Measurements from ENCODE around the gene SMARCAL1. TPM values are rescaled to one million over a fixed set of nuclear protein-coding genes. Genes with fewer than 3 reads are reported as not detected.

The SMARCAL1 gene
- total RNA-seq, 1 donor: 21.7 TPM

DNA sequence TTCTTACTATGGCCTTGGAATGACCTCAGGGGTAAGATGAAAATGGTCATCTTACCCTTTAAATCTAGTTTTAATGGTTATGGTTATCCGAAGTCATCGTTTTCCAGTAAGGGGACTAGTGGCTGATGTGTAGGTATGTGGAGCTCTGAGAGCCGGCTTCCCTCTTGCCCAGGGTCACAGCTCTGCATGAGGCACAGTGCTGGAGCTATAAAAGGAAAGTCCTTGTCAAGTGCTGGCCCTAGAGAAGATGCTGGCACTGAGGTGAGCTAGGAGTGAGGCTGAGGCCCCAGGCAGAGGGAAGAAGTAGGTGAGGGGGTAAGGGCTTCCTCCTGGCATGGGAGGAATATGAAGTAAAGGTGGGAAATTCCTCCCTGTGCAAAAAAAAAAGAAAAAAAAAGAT is 35.0 kb downstream of the SMARCAL1 start:
- Histone ChIP-seq H3K79me2 (ENCODE audit: insufficient read depth, low read length) (no peaks in the 10 kb centered on the region), H3K4me3 (ENCODE audit: insufficient read depth, low read length) (no peak overlapping the region), H3K27me3 (ENCODE audit: insufficient read depth, low read length) (no peaks in the 10 kb centered on the region), H3K4me2 (ENCODE audit: insufficient read depth, low read length) (no peak overlapping the region), H3K36me3 (ENCODE audit: insufficient read depth, low read length) (peaks cover 49% of the 10 kb centered on the region), H3K9me3 (ENCODE audit: low read depth, low read length) (no peaks in the 10 kb centered on the region), H4K20me1 (ENCODE audit: insufficient read depth, low read length) (no peaks in the 10 kb centered on the region), H3K27ac (ENCODE audit: low read depth, low read length) (no peak overlapping the region), H2AFZ (ENCODE audit: low read length) (no peak overlapping the region), H3K4me1 (ENCODE audit: insufficient read depth, low read length) (peaks cover 17% of the 10 kb centered on the region)
- TF ChIP-seq, protein P1, sequence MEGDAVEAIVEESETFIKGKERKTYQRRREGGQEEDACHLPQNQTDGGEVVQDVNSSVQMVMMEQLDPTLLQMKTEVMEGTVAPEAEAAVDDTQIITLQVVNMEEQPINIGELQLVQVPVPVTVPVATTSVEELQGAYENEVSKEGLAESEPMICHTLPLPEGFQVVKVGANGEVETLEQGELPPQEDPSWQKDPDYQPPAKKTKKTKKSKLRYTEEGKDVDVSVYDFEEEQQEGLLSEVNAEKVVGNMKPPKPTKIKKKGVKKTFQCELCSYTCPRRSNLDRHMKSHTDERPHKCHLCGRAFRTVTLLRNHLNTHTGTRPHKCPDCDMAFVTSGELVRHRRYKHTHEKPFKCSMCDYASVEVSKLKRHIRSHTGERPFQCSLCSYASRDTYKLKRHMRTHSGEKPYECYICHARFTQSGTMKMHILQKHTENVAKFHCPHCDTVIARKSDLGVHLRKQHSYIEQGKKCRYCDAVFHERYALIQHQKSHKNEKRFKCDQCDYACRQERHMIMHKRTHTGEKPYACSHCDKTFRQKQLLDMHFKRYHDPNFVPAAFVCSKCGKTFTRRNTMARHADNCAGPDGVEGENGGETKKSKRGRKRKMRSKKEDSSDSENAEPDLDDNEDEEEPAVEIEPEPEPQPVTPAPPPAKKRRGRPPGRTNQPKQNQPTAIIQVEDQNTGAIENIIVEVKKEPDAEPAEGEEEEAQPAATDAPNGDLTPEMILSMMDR (IDR thresholded peaks at IDR 0.05; ENCODE audit: extremely low read depth, low read depth, low read length): no peak
- no peak for DNase-seq (ENCODE audit: insufficient read length, low spot score, missing footprints)

DNA sequence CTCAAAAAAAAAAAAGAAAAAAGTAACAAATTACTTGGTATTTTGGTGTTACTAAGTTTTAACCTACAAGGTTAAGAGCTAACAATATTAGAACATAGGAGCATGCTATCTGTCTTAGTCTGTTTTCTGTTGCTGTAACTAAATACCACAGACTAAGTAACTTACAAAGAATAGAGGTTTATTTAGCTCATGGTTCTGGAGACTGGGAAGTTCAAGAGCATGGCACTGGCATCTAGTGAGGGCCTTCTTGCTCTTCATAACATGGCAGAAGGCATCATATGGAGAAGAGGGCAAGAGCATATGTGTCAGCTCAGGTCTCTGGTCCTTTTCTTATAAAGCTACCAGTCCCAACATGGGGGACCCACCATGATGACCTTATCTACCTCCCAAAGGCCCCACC is 36.5 kb downstream of the SMARCAL1 start:
- TF ChIP-seq, protein P1 (IDR thresholded peaks at IDR 0.05; ENCODE audit: extremely low read depth, low read depth, low read length): no peak

DNA sequence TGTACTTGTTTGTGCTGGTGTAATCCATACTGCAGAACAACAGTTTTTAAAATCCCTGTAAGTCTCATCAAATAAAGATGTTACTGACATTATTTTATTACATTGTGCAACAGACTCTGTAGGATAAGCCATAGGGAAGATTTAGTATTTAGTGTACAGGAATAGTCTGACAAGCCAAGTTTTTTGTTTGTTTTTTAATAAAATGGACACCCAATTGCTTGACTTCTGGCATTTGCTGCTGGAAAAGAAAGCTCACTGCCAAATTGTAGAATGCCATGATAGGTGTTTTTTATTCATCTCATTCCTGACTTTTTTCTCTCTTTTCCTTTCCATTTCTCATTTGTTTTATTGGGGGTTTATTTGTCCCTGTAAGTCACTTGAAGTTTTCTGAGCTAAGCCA is 38.1 kb downstream of the SMARCAL1 start:
- no peak overlapping the region for H3K27ac ChIP-seq (ENCODE audit: low read depth, low read length)
- H3K9me3 ChIP-seq (ENCODE audit: low read depth, low read length): no peaks in the 10 kb centered on the region
- H3K4me1 ChIP-seq (ENCODE audit: insufficient read depth, low read length): peaks cover 6% of the 10 kb centered on the region
- no peaks in the 10 kb centered on the region for H3K79me2 ChIP-seq (ENCODE audit: insufficient read depth, low read length)
- H2AFZ ChIP-seq (ENCODE audit: low read length): no peak overlapping the region
- peaks cover 55% of the 10 kb centered on the region for H3K36me3 ChIP-seq (ENCODE audit: insufficient read depth, low read length)
- no peaks in the 10 kb centered on the region for H4K20me1 ChIP-seq (ENCODE audit: insufficient read depth, low read length)
- TF ChIP-seq, protein P1 (IDR thresholded peaks at IDR 0.05; ENCODE audit: extremely low read depth, low read depth, low read length): no peak
- H3K27me3 ChIP-seq (ENCODE audit: insufficient read depth, low read length): no peaks in the 10 kb centered on the region
- no peak for DNase-seq (ENCODE audit: insufficient read length, low spot score, missing footprints)
- H3K4me3 ChIP-seq (ENCODE audit: insufficient read depth, low read length): no peak overlapping the region
- no peak overlapping the region for H3K4me2 ChIP-seq (ENCODE audit: insufficient read depth, low read length)

More for the DNA sequence above, 36.5 kb downstream of the SMARCAL1 start:
- H2AFZ ChIP-seq (ENCODE audit: low read length): no peak overlapping the region
- no peak overlapping the region for H3K4me2 ChIP-seq (ENCODE audit: insufficient read depth, low read length)
- peaks cover 11% of the 10 kb centered on the region for H3K4me1 ChIP-seq (ENCODE audit: insufficient read depth, low read length)
- H3K79me2 ChIP-seq (ENCODE audit: insufficient read depth, low read length): no peaks in the 10 kb centered on the region
- H3K9me3 ChIP-seq (ENCODE audit: low read depth, low read length): no peaks in the 10 kb centered on the region
- no peak overlapping the region for H3K27ac ChIP-seq (ENCODE audit: low read depth, low read length)
- H3K27me3 ChIP-seq (ENCODE audit: insufficient read depth, low read length): no peaks in the 10 kb centered on the region
- no peak overlapping the region for H3K4me3 ChIP-seq (ENCODE audit: insufficient read depth, low read length)
- H4K20me1 ChIP-seq (ENCODE audit: insufficient read depth, low read length): no peaks in the 10 kb centered on the region
- DNase-seq (ENCODE audit: insufficient read length, low spot score, missing footprints): no peak
- peaks cover 49% of the 10 kb centered on the region for H3K36me3 ChIP-seq (ENCODE audit: insufficient read depth, low read length)

DNA sequence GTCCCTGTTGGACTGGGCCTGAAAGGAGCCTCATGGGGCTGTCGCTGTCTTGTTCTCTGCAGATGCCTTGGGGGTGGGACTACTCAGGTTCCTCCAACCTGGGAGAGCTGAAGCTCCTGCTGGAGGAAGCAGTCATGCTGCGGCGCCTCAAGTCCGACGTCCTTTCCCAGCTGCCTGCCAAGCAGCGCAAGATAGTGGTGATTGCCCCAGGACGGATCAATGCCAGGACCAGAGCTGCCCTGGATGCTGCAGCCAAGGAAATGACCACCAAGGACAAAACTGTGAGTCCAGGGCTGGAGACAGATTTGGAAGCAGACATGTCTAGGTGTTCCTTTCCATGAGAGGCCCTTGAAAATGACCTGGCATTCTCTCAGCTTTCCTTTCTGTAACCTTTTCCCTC is 38.5 kb downstream of the SMARCAL1 start:
- TF ChIP-seq, protein P1 (IDR thresholded peaks at IDR 0.05; ENCODE audit: extremely low read depth, low read depth, low read length): no peak

More for the DNA sequence above, 38.5 kb downstream of the SMARCAL1 start:
- H4K20me1 ChIP-seq (ENCODE audit: insufficient read depth, low read length): no peaks in the 10 kb centered on the region
- no peak overlapping the region for H3K4me3 ChIP-seq (ENCODE audit: insufficient read depth, low read length)
- no peaks in the 10 kb centered on the region for H3K27me3 ChIP-seq (ENCODE audit: insufficient read depth, low read length)
- H3K27ac ChIP-seq (ENCODE audit: low read depth, low read length): no peak overlapping the region
- peaks cover 53% of the 10 kb centered on the region for H3K36me3 ChIP-seq (ENCODE audit: insufficient read depth, low read length)
- H2AFZ ChIP-seq (ENCODE audit: low read length): no peak overlapping the region
- no peaks in the 10 kb centered on the region for H3K79me2 ChIP-seq (ENCODE audit: insufficient read depth, low read length)
- no peaks in the 10 kb centered on the region for H3K9me3 ChIP-seq (ENCODE audit: low read depth, low read length)
- H3K4me2 ChIP-seq (ENCODE audit: insufficient read depth, low read length): no peak overlapping the region
- H3K4me1 ChIP-seq (ENCODE audit: insufficient read depth, low read length): peaks cover 2% of the 10 kb centered on the region
- no peak for DNase-seq (ENCODE audit: insufficient read length, low spot score, missing footprints)
